ENCODE data around the gene KCNA1.

DNA sequence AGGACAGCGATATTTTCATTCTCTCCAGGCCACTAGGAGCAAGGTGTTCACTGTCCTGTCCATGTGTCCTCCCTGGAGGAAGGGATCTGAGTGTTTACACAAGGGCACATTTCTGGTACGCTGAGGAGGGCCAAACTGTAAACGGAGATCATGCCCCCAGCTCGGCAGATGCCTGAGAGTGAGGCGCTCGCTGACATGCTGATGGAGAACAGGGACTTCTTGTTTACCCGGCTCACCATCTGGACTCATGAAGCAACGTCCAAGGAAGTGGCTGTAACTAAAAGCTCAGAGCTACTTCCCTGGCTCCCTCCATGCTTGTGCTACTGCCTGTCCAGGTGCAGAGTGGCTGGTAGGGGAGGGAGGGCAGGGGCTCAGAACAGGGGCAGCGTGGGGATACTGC, 43.4 kb upstream of the KCNA1 start:
- TF ChIP-seq, protein P1, sequence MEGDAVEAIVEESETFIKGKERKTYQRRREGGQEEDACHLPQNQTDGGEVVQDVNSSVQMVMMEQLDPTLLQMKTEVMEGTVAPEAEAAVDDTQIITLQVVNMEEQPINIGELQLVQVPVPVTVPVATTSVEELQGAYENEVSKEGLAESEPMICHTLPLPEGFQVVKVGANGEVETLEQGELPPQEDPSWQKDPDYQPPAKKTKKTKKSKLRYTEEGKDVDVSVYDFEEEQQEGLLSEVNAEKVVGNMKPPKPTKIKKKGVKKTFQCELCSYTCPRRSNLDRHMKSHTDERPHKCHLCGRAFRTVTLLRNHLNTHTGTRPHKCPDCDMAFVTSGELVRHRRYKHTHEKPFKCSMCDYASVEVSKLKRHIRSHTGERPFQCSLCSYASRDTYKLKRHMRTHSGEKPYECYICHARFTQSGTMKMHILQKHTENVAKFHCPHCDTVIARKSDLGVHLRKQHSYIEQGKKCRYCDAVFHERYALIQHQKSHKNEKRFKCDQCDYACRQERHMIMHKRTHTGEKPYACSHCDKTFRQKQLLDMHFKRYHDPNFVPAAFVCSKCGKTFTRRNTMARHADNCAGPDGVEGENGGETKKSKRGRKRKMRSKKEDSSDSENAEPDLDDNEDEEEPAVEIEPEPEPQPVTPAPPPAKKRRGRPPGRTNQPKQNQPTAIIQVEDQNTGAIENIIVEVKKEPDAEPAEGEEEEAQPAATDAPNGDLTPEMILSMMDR (conservative IDR thresholded peaks at IDR 0.05; ENCODE audit: low read depth, low read length), result no peak
- no peak for TF ChIP-seq EZH2 (IDR thresholded peaks at IDR 0.05; ENCODE audit: borderline replicate concordance, low read depth, low read length, poor library complexity, severe bottlenecking)

Data from A673 (cell line).